A673 (cell line): ENCODE measurements around the gene TRRAP. TPM values are rescaled to one million over a fixed set of nuclear protein-coding genes. Genes with fewer than 3 reads are reported as not detected.

Experiments used
- BruUV-seq: library from RNA; stranded (reverse); fragments of 400-500 nt; replicated peaks from 2 replicates; lab custom pipeline; 2021; lab: Mats Ljungman, UMichigan
- CTCF ChIA-PET: fragments of 300-600 bp; sonication (Branson Sonifier 250); formaldehyde crosslinking; loops from one replicate; lab custom pipeline; 2022; ENCODE audit warnings: antibody characterized with exemption; lab: Charles Lee
- POLR2A ChIA-PET: fragments of 300-600 bp; sonication (Branson Sonifier 250); formaldehyde crosslinking; loops from one replicate; lab custom pipeline; 2022; ENCODE audit warnings: antibody characterized with exemption; ENCODE audit not compliant: low non-redundant PET; lab: Charles Lee
- DNase-seq: peaks from one replicate; pipeline ENCODE4 v3.0.0-alpha.2; 2015; ENCODE audit warnings: low spot score
- H3K27ac ChIP-seq: fragments of 200-600 bp; sonication (generic); 2 replicates; pipeline ENCODE4 v1.5.1; 2016; ENCODE audit warnings: mixed run types, low read depth, mild to moderate bottlenecking, mixed read lengths, antibody characterized with exemption, low read length; ENCODE audit not compliant: poor library complexity, severe bottlenecking
- H3K27me3 ChIP-seq: fragments of 200-600 bp; sonication (generic); replicated peaks from 2 replicates; pipeline ENCODE4 v1.6.1; 2017; ENCODE audit warnings: mixed run types, low read depth, mild to moderate bottlenecking, mixed read lengths, antibody characterized with exemption, low read length; ENCODE audit not compliant: insufficient read depth, poor library complexity
- H3K36me3 ChIP-seq: fragments of 200-600 bp; sonication (generic); 2 replicates; pipeline ENCODE4 v1.6.1; 2016; ENCODE audit warnings: mixed run types, mild to moderate bottlenecking, mixed read lengths, antibody characterized with exemption, low read length; ENCODE audit not compliant: insufficient read depth, poor library complexity, severe bottlenecking
- H3K4me1 ChIP-seq: fragments of 200-600 bp; sonication (generic); 2 replicates; pipeline ENCODE4 v1.6.1; 2017; ENCODE audit warnings: mixed run types, mild to moderate bottlenecking, mixed read lengths, antibody characterized with exemption, low read length; ENCODE audit not compliant: insufficient read depth, poor library complexity, severe bottlenecking
- H3K4me3 ChIP-seq: fragments of 200-600 bp; sonication (generic); 2 replicates; pipeline ENCODE4 v1.5.1; 2016; ENCODE audit warnings: low read depth, mixed run types, mild to moderate bottlenecking, mixed read lengths, low read length; ENCODE audit not compliant: poor library complexity, severe bottlenecking
- H3K9me3 ChIP-seq: fragments of 200-600 bp; sonication (generic); 2 replicates; pipeline ENCODE4 v1.6.1; 2016; ENCODE audit warnings: mixed run types, low read depth, mild to moderate bottlenecking, mixed read lengths, antibody characterized with exemption, low read length; ENCODE audit not compliant: poor library complexity, severe bottlenecking
- EZH2 ChIP-seq: fragments of 200-600 bp; sonication (generic); IDR thresholded peaks from 2 replicates; pipeline ENCODE4 v1.6.1; 2017; ENCODE audit warnings: borderline replicate concordance, low read depth, mild to moderate bottlenecking, mixed read lengths, antibody characterized with exemption, low read length; ENCODE audit not compliant: poor library complexity, severe bottlenecking
- intact Hi-C: fragments of 100-400 bp; cut with micrococcal nuclease; formaldehyde crosslinking; loops from one replicate; pipeline ENCODE4 v1.10.0; 2022; ENCODE audit not compliant: unreplicated experiment
- total RNA-seq: library from RNA; stranded (reverse); gene quantifications from 2 replicates; pipeline ENCODE4 v1.2.3, GENCODE V29; 2021
- TF ChIP-seq, protein P1 (sequence below): fragments of 300-800, 200-600 bp; sonication (generic); conservative IDR thresholded peaks from 2 replicates; pipeline ENCODE4 v1.5.1; 2017; ENCODE audit warnings: low read depth, mild to moderate bottlenecking, antibody characterized with exemption, low read length, moderate library complexity, mixed read lengths

Gene TRRAP
- total RNA-seq, 1 experiment from 2014 or later: 50.2 TPM

DNA sequence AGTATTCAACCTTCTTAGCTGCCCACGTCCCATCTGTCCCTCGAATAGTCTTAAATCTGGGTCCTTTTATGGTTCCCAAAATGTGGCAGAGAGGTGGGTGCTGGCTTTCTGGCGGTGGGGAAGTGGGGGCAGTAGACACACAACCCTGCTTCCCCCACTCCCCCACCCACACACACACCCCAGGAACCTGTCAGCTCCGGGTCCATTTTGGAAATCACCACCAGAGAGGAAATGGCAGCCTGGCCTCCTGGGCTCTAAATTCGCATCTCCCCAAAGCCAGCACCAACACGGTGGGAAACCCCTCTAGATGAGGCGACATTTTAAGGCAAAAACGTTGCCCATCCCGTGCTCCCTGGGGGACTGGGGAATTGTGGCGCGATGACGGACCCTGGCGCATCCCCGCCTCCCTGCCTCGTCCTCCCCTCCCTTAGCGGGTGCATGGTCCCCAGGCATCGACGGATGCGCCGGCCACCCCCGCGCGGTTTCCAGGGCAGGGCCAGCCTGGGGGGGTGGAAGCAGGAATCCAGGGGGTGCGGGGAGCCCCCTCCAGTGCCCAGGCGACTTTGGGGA is 9.2 kb upstream of the TRRAP start:
- BruUV-seq: no TSS peak
- CTCF ChIA-PET: no interaction called here
- intact Hi-C loops: no loop called here
- POLR2A ChIA-PET: no interaction called here
- peak overlapping the region; percentile 50 for H3K4me3 ChIP-seq
- no peak for DNase-seq
- H3K4me1 ChIP-seq: no peaks in the 10 kb centered on the region
- H3K36me3 ChIP-seq: no peaks in the 10 kb centered on the region
- TF ChIP-seq EZH2: peak; percentile 37
- TF ChIP-seq, protein P1, sequence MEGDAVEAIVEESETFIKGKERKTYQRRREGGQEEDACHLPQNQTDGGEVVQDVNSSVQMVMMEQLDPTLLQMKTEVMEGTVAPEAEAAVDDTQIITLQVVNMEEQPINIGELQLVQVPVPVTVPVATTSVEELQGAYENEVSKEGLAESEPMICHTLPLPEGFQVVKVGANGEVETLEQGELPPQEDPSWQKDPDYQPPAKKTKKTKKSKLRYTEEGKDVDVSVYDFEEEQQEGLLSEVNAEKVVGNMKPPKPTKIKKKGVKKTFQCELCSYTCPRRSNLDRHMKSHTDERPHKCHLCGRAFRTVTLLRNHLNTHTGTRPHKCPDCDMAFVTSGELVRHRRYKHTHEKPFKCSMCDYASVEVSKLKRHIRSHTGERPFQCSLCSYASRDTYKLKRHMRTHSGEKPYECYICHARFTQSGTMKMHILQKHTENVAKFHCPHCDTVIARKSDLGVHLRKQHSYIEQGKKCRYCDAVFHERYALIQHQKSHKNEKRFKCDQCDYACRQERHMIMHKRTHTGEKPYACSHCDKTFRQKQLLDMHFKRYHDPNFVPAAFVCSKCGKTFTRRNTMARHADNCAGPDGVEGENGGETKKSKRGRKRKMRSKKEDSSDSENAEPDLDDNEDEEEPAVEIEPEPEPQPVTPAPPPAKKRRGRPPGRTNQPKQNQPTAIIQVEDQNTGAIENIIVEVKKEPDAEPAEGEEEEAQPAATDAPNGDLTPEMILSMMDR: no peak
- H3K9me3 ChIP-seq: no peaks in the 10 kb centered on the region
- no peak overlapping the region for H3K27ac ChIP-seq
- peaks cover 16% of the 10 kb centered on the region for H3K27me3 ChIP-seq

DNA sequence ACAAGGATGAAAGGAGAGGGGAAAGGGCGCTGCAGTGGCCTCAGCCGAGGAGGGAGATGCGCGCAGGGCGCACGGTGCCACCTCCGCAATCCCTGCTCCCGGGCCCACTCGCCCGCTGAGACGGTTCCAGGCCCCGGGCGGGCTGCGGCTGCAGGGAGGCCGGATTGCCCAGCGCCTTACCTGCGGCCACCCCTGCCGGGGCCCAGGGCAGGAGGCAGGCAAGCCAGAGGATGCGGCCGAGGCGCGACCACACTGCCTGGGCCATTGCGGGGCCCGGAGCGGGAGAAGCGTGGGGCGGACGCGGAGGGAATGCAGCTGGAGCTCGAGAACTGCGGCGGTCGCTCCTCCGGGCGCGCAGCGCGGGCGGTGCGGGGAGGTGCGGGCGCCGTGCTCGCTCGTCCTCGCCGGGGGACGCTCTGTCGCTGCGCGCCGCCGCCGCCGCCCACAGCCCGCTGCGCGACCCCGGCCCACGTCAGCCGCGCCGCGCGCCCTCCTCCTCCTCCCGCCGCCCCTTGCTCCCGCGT is 8.7 kb upstream of the TRRAP start, which contains the start of gene TMEM130:
Gene TMEM130 (minus strand): TSS at position 418 of the 524 bp plus-strand sequence. CDS start 153 bp downstream, at position 265.
- ChIA-PET CTCF (no interaction called here), POLR2A (no interaction called here)
- intact Hi-C loops: no loop called here
- H3K4me3 ChIP-seq: peak within 1 kb of the TSS; percentile 50
- TF ChIP-seq EZH2: no peak
- TF ChIP-seq, protein P1: no peak
- no peaks in the 10 kb centered on the region for H3K4me1 ChIP-seq
- no TSS peak for BruUV-seq
- peaks cover 16% of the 10 kb centered on the region for H3K27me3 ChIP-seq
- no peaks in the 10 kb centered on the region for H3K9me3 ChIP-seq
- no peaks in the 10 kb centered on the region for H3K36me3 ChIP-seq
- DNase-seq: no peak
- H3K27ac ChIP-seq: no peak within 1 kb of the TSS

DNA sequence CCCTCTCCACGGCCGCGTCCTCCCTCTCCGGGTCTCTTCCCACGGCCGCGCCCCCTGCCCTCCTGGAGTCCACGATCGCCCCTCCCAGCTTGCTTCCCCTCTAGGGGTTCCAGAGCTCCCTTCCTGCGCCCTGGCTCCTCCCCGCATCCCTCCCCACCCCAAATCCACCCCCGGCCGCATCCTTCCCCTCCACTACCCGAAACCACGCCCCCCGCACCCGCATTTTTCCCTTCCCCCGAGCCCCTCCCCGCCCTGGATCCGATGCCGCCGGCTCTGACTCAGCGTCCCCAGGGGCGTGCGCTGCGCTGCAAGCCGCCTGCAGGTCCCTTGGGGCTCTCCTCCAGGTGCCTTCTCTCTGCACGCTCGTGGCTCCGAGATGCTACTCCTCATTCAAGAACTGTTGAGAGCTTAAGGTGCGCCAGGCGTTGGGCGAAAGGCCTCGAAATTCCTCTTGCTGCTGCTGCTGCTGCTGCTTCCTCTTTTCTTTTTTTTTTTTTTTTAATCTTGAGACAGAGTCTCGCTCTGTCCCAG is 8.1 kb upstream of the TRRAP start:
- POLR2A ChIA-PET: interaction anchor here (0.5 kb wide), 1 partner anchor 435 kb away, joined by 4 read pairs; no protein-coding TSS in a partner anchor
- peak; percentile 64 for DNase-seq

More for the DNA sequence above, 8.1 kb upstream of the TRRAP start:
- no TSS peak for BruUV-seq
- CTCF ChIA-PET: no interaction called here
- H3K4me1 ChIP-seq: no peaks in the 10 kb centered on the region
- intact Hi-C loops: no loop called here
- H3K9me3 ChIP-seq: no peaks in the 10 kb centered on the region
- TF ChIP-seq, protein P1: no peak
- TF ChIP-seq EZH2: no peak
- no peak overlapping the region for H3K27ac ChIP-seq
- H3K36me3 ChIP-seq: no peaks in the 10 kb centered on the region
- peak overlapping the region; percentile 50 for H3K4me3 ChIP-seq
- H3K27me3 ChIP-seq: peaks cover 16% of the 10 kb centered on the region
